ENCODE data around the gene NME1. TPM values are rescaled to one million over a fixed set of nuclear protein-coding genes. Genes with fewer than 3 reads are reported as not detected.

Gene NME1
- total RNA-seq, 1 experiment from 2014 or later: 220 TPM

DNA sequence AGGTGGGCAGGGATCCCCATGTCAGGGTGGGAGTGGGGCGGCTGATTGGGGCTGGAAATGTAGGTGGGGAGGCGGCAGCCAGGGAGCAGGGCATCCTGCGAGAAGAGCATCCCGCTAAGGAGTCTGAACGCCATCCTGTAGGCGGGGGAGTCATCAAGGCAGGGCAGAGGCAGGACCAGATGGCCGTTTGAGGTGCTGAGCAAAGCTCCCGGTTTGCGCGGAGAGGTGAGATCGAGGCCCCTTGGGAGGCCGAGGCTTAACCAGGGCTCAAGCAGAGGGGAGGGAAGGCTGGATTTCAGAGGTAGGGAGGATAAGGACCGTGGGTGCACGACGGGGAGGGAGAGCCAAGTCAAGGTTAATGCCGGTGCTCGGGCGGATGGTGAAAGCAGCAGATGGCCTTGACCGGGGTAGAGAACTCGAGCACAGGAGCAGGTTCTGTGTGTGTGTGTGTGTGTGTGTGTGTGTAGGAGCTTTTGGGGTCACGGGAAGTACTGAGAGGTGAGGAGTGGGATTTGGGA, 12.4 kb downstream of the NME1 start:
- Histone ChIP-seq H2AK5ac (ENCODE audit: insufficient read length, low read length) (no peak overlapping the region), H2BK20ac (ENCODE audit: low read depth, low read length, poor library complexity, severe bottlenecking) (no peak overlapping the region), H2BK15ac (ENCODE audit: low read depth, low read length) (no peak overlapping the region), H3K79me2 (ENCODE audit: insufficient read depth, low read length) (no peaks in the 10 kb centered on the region; the same call in 1 of the 2 replicates), H3K4me2 (ENCODE audit: insufficient read depth, insufficient read length, low read length) (peak overlapping the region; percentile 95), H3K23me2 (ENCODE audit: insufficient read length, low read depth, low read length, poor library complexity, severe bottlenecking) (peaks cover 13% of the 10 kb centered on the region), H2BK120ac (ENCODE audit: low read depth, low read length, poor library complexity, severe bottlenecking) (no peak overlapping the region), H3K27me3 (ENCODE audit: insufficient read depth, low read length) (no peaks in the 10 kb centered on the region), H2BK12ac (ENCODE audit: insufficient read length, low read depth, low read length) (no peak overlapping the region), H4K20me1 (ENCODE audit: control insufficient read depth, insufficient read depth, insufficient read length) (no peaks in the 10 kb centered on the region), H3K14ac (ENCODE audit: insufficient read depth, low read length) (peak overlapping the region; percentile 27; the same call in 1 of the 2 replicates), H3K4ac (ENCODE audit: low read depth, low read length) (no peak overlapping the region), H4K5ac (ENCODE audit: insufficient read length, low read depth, low read length) (peak overlapping the region; percentile 16), H3K27ac (ENCODE audit: insufficient read length, low read depth, low read length) (peak overlapping the region; percentile 24), H4K8ac (replicated peaks; ENCODE audit: insufficient read length, low read depth, low read length) (no peak overlapping the region), H2AFZ (ENCODE audit: low read length) (no peak overlapping the region), H2BK5ac (ENCODE audit: insufficient read length, low read length) (no peak overlapping the region), H3K79me1 (ENCODE audit: insufficient read depth, low read depth, low read length, poor library complexity, severe bottlenecking) (peaks cover 4% of the 10 kb centered on the region), H3K9me3 (ENCODE audit: control insufficient read depth, low read depth, low read length) (no peaks in the 10 kb centered on the region), H3K23ac (ENCODE audit: insufficient read length, low read depth, low read length) (no peak overlapping the region), H3T11ph (ENCODE audit: low read length) (no peak overlapping the region), H3K56ac (ENCODE audit: insufficient read length, low read depth, low read length) (no peak overlapping the region), H3K9ac (ENCODE audit: extremely low read depth, insufficient read length, low read length) (peak overlapping the region; percentile 53), H4K91ac (ENCODE audit: insufficient read length, low read depth, low read length) (no peak overlapping the region), H3K4me1 (ENCODE audit: insufficient read depth, low read length) (no peaks in the 10 kb centered on the region), H3K18ac (ENCODE audit: insufficient read length, low read depth, low read length) (peak overlapping the region; percentile 18)
- no CpG with 5 or more reads among the region's 21 CpGs for WGBS (ENCODE audit: extremely low coverage, insufficient read length, low lambda C conversion rate)
- peak overlapping the region; percentile 87 to 99 (median 91) for H3K27ac Mint-ChIP-seq
- peak overlapping the region; percentile 83 to 94 for H3K4me3 Mint-ChIP-seq
- TF ChIP-seq, protein P1, sequence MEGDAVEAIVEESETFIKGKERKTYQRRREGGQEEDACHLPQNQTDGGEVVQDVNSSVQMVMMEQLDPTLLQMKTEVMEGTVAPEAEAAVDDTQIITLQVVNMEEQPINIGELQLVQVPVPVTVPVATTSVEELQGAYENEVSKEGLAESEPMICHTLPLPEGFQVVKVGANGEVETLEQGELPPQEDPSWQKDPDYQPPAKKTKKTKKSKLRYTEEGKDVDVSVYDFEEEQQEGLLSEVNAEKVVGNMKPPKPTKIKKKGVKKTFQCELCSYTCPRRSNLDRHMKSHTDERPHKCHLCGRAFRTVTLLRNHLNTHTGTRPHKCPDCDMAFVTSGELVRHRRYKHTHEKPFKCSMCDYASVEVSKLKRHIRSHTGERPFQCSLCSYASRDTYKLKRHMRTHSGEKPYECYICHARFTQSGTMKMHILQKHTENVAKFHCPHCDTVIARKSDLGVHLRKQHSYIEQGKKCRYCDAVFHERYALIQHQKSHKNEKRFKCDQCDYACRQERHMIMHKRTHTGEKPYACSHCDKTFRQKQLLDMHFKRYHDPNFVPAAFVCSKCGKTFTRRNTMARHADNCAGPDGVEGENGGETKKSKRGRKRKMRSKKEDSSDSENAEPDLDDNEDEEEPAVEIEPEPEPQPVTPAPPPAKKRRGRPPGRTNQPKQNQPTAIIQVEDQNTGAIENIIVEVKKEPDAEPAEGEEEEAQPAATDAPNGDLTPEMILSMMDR (conservative IDR thresholded peaks at IDR 0.05): no peak
- H3K4me1 Mint-ChIP-seq: peaks cover 17 to 20% of the 10 kb centered on the region in 2 experiments
- no peaks in the 10 kb centered on the region for H3K27me3 Mint-ChIP-seq (ENCODE audit: low read depth)
- peaks cover 43 to 65% (median 60%) of the 10 kb centered on the region in 3 experiments; a peak in 6 of 7 replicates for H3K36me3 Mint-ChIP-seq (ENCODE audit: insufficient read depth in 1 of 3, low read depth in 3 of 3)
- no peaks in the 10 kb centered on the region for H3K9me3 Mint-ChIP-seq
- DNase-seq: peak; percentile 74

Data from H9 (cell line).